Measurements from ENCODE around the gene PSMC3.

PSMC3 gene

DNA sequence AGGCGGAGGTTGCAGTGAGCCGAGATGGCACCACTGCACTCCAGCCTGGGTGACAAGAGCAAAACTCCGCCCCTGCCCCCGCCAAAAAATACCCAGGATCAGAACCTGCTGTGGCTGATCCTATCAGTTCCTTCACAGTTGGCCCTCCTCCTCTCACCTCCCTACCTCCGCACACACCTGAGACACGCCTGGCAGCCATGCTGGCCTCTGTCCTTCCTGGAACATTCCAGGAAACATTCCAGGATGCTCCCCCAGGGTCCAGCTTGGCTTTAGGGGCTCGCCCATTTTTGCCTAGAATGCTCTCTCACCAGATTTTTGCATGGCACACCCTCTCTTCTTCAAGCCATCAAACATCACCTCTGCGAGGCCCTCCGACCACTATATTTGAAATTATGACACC is 20.6 kb upstream of the PSMC3 start:
- CTCF ChIA-PET: no interaction called here
- POLR2A ChIA-PET: no interaction called here
- TF ChIP-seq, protein P1, sequence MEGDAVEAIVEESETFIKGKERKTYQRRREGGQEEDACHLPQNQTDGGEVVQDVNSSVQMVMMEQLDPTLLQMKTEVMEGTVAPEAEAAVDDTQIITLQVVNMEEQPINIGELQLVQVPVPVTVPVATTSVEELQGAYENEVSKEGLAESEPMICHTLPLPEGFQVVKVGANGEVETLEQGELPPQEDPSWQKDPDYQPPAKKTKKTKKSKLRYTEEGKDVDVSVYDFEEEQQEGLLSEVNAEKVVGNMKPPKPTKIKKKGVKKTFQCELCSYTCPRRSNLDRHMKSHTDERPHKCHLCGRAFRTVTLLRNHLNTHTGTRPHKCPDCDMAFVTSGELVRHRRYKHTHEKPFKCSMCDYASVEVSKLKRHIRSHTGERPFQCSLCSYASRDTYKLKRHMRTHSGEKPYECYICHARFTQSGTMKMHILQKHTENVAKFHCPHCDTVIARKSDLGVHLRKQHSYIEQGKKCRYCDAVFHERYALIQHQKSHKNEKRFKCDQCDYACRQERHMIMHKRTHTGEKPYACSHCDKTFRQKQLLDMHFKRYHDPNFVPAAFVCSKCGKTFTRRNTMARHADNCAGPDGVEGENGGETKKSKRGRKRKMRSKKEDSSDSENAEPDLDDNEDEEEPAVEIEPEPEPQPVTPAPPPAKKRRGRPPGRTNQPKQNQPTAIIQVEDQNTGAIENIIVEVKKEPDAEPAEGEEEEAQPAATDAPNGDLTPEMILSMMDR (IDR thresholded peaks at IDR 0.05; ENCODE audit: control extremely low read depth, extremely low read depth, low read depth, missing control alignments): no peak
- no peak for DNase-seq (ENCODE audit: extremely low spot score)

DNA sequence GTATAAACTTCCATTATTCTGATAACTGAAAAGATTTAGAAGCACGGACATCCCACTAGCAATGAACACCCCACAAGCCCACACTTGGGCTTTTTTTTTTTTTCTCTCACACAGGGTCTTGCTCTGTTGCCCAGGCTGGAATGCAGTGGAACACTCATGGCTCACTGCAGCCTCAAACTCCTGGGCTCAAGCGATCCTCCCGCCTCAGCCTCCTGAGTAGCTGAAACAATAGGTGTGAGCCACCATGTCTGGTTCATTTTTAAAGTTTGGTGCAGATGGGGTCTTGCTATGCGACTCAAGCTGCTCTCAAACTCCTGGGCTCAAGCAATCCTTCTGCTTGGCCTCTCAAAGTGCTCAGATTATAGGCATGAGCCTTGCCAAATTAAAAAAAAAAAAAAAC is 19.6 kb upstream of the PSMC3 start:
- TF ChIP-seq, protein P1 (IDR thresholded peaks at IDR 0.05; ENCODE audit: control extremely low read depth, extremely low read depth, low read depth, missing control alignments): no peak
- POLR2A ChIA-PET: no interaction called here
- DNase-seq (ENCODE audit: extremely low spot score): no peak
- CTCF ChIA-PET: no interaction called here

DNA sequence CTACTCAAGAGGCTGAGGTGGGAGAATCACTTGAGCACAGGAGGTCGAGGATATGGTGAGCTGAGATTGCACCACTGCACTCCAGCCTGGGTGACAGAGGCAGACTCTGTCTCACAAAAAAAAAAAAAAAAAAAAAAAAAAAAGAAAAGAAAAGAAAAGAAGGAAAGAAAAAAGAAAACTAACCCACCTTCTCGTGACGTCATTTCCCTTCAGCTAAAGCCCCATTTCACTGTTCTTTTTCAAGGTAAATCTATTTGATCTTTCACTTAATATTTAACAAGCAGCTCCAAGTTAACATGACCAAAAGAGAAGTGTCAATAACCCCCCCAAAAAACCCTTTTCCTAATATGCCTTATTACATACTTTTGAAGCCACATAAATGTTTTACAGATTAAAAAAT is 17.6 kb upstream of the PSMC3 start:
- ChIA-PET CTCF (interaction anchor here (1.0 to 2.7 kb wide), 5 partner anchors 9 to 53 kb away, joined by 3 to 7 read pairs (median 3); no protein-coding TSS in a partner anchor), POLR2A (no interaction called here)
- DNase-seq (ENCODE audit: extremely low spot score): no peak
- TF ChIP-seq, protein P1 (IDR thresholded peaks at IDR 0.05; ENCODE audit: control extremely low read depth, extremely low read depth, low read depth, missing control alignments): no peak

DNA sequence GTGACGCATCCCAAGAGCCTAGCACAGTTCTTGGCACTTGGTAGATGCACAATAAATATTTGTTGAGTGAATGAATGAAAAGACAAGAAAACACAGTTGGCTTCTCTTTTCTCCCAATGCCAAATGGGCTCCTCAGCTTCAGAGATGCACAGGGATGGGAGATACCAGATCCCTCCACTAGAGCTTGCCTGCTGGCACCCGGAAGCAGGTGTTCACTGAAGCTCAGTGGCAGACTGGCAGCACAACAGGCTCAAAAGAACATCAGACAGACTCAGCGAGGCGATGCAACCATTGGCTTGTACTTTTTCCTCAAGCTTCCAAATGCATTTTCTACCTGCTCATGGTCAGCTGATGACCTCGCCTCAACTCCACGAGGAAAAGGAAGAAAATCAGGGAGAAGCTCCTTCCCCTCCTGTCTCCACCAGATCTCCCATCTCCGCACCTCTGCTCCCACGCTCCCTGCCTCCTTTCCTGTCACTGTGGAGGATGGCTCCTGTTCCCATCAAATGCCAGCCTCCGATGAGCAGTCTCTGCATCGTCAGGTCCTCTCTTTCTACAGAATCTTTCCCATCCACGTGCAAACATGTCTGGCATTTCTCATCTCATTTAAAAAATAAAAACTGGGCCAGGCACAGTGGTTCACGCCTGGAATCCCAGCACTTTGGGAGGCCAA is 16.9 kb upstream of the PSMC3 start:
- TF ChIP-seq, protein P1 (IDR thresholded peaks at IDR 0.05; ENCODE audit: control extremely low read depth, extremely low read depth, low read depth, missing control alignments): no peak
- POLR2A ChIA-PET: no interaction called here
- CTCF ChIA-PET: interaction anchor here (1.0 to 2.7 kb wide), 5 partner anchors 10 to 52 kb away, joined by 3 to 7 read pairs (median 3); no protein-coding TSS in a partner anchor
- no peak for DNase-seq (ENCODE audit: extremely low spot score)

DNA sequence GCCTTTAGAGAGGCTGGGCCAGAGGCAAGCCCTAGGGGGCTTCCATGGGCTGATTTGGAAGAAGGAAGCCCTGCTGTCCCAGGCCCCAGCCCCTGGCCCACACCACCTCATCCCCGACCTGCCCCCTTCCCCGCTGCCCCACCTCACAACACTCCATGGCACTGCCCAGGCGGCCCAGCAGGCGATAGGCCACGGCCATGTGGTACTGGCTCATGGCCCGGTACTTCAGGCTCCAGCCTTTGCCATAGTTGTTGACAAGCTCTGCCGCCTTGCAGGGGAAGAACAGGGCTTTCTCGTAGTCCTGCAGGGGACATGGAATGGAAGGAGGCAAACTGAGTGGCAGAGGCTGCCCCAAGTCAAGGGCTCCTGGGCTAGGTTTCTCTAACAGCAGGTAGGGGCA is 16.3 kb upstream of the PSMC3 start:
- no peak for DNase-seq (ENCODE audit: extremely low spot score)
- POLR2A ChIA-PET: no interaction called here
- CTCF ChIA-PET: interaction anchor here (1.2 to 2.7 kb wide), 3 partner anchors 10 to 35 kb away, joined by 3 to 7 read pairs (median 5); partner anchors contain the start of gene PSMC3
- TF ChIP-seq, protein P1 (IDR thresholded peaks at IDR 0.05; ENCODE audit: control extremely low read depth, extremely low read depth, low read depth, missing control alignments): no peak

DNA sequence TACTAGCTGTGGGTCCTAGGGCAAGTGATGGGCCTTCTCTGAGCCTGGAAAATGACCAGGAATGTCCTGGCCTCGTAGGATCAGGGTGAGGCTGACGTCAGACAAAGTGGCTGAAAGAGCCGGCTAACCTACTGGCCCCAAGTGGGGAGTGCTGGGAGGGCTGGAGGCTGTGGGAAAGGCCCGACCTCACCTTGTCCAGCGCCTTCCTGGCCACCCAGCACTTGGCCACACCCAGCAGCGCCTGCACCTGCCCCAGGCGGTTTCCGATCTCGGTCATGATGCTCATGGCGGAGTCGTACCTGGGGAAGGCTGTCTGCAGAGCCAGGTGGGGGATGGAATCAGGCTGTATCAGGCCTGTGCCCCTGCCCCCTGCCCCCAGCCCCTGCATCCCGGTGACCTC is 15.2 kb upstream of the PSMC3 start:
- POLR2A ChIA-PET: no interaction called here
- TF ChIP-seq, protein P1 (IDR thresholded peaks at IDR 0.05; ENCODE audit: control extremely low read depth, extremely low read depth, low read depth, missing control alignments): no peak
- CTCF ChIA-PET: interaction anchor here (1.3 to 1.7 kb wide), 3 partner anchors 11 to 15 kb away, joined by 3 to 7 read pairs (median 5); partner anchors contain the start of gene PSMC3
- DNase-seq (ENCODE audit: extremely low spot score): no peak
